Smooth muscle cell (in vitro differentiated cells): ENCODE results near the gene CHCHD6. TPM values are rescaled to one million over a fixed set of nuclear protein-coding genes. Genes with fewer than 3 reads are reported as not detected.

Experiments
- DNase-seq: peaks from one replicate; lab custom pipeline; 2025; ENCODE audit not compliant: unreplicated experiment; lab: John Stamatoyannopoulos, UW
- H2AFZ ChIP-seq: fragments of 200-600 bp; sonication (generic); 2 replicates; pipeline ENCODE4 v1.6.0; 2016; ENCODE audit warnings: antibody characterized with exemption, low read depth, mild to moderate bottlenecking
- H3F3A ChIP-seq: fragments of 200-600 bp; sonication (generic); 2 replicates; pipeline ENCODE4 v1.6.0; 2017; ENCODE audit warnings: antibody characterized with exemption, low read depth
- H3K27ac ChIP-seq: fragments of 200-600 bp; sonication (generic); 2 replicates; pipeline ENCODE4 v1.5.1; 2016; ENCODE audit warnings: low read depth, mild to moderate bottlenecking
- H3K27me3 ChIP-seq: fragments of 200-600 bp; sonication (generic); 2 replicates; pipeline ENCODE4 v1.6.1; 2016; ENCODE audit warnings: low read depth, mild to moderate bottlenecking
- H3K36me3 ChIP-seq: fragments of 200-600 bp; sonication (generic); 2 replicates; pipeline ENCODE4 v1.5.1; 2016; ENCODE audit warnings: low read depth
- H3K4me1 ChIP-seq: fragments of 200-600 bp; sonication (generic); 2 replicates; pipeline ENCODE4 v1.5.1; 2016; ENCODE audit warnings: low read depth
- H3K4me2 ChIP-seq: fragments of 200-600 bp; sonication (generic); 2 replicates; pipeline ENCODE4 v1.6.0; 2016; ENCODE audit warnings: mild to moderate bottlenecking
- H3K4me3 ChIP-seq: fragments of 200-600 bp; sonication (generic); 2 replicates; pipeline ENCODE4 v1.5.1; 2016; ENCODE audit warnings: mild to moderate bottlenecking
- H3K79me2 ChIP-seq: fragments of 200-600 bp; sonication (generic); 2 replicates; pipeline ENCODE4 v1.6.0; 2016; ENCODE audit warnings: low read depth, mild to moderate bottlenecking
- H3K9ac ChIP-seq: fragments of 200-600 bp; sonication (generic); 2 replicates; pipeline ENCODE4 v1.6.0; 2016; ENCODE audit warnings: low read depth
- H3K9me3 ChIP-seq: fragments of 200-600 bp; sonication (generic); replicated peaks from 2 replicates; pipeline ENCODE4 v1.5.1; 2016; ENCODE audit warnings: low read depth
- H4K20me1 ChIP-seq: fragments of 200-600 bp; sonication (generic); 2 replicates; pipeline ENCODE4 v1.6.0; 2016; ENCODE audit warnings: low read depth
- CTCF ChIP-seq: fragments of 200-600 bp; sonication (generic); IDR thresholded peaks from 2 replicates; pipeline ENCODE4 v1.5.1; 2017; ENCODE audit warnings: borderline replicate concordance, mild to moderate bottlenecking, antibody characterized with exemption; ENCODE audit not compliant: insufficient read depth, poor library complexity, severe bottlenecking
- WGBS: methylation state at CpG from one replicate; pipeline ENCODE4 v1.1.7; 2016; ENCODE audit warnings: low lambda C conversion rate; 5-methylcytosine and 5-hydroxymethylcytosine counted together
- polyA plus RNA-seq: library from polyadenylated mRNA; unstranded; fragments of >200 nt; fragmentation: Nextera tagmentation; extraction: Ambion mirVana; gene quantifications from 2 replicates; pipeline ENCODE4 v1.2.1, GENCODE V29; 2016
- total RNA-seq: library from RNA; depleted of rRNA; stranded (reverse); fragments of >200 nt; gene quantifications from 2 replicates; pipeline ENCODE4 v1.2.3, GENCODE V29; 2014

CHCHD6 gene
- total and polyA plus RNA-seq, 2 experiments from 2014 or later: 6.7 to 27.2 TPM

- H3K9ac ChIP-seq: no peak overlapping the region
- DNase-seq: no peak
- H2AFZ ChIP-seq: no peak overlapping the region
- no peaks in the 10 kb centered on the region for H3K4me1 ChIP-seq
- TF ChIP-seq CTCF: no peak
- H3K27me3 ChIP-seq: no peaks in the 10 kb centered on the region
- no peaks in the 10 kb centered on the region for H3K79me2 ChIP-seq
- no peaks in the 10 kb centered on the region for H3K36me3 ChIP-seq
- H3K4me2 ChIP-seq: no peak overlapping the region
- 93% methylated on average over 4 of the region's 4 CpGs for WGBS
- H3K27ac ChIP-seq: no peak overlapping the region
- no peaks in the 10 kb centered on the region for H3K9me3 ChIP-seq
- H4K20me1 ChIP-seq: no peaks in the 10 kb centered on the region
- no peak overlapping the region for H3K4me3 ChIP-seq
- H3F3A ChIP-seq: no peaks in the 10 kb centered on the region
Observed at GRCh38 chr3:126807795-126808194, 103.8 kb downstream of the CHCHD6 start.

GRCh38 chr3:126811530-126811929 is 107.5 kb downstream of the CHCHD6 start:
- H3K27me3 ChIP-seq: no peaks in the 10 kb centered on the region
- H3K9me3 ChIP-seq: no peaks in the 10 kb centered on the region
- no peak for TF ChIP-seq CTCF
- H3K4me1 ChIP-seq: no peaks in the 10 kb centered on the region
- WGBS: 71% methylated on average over 1 of the region's 1 CpG
- H4K20me1 ChIP-seq: no peaks in the 10 kb centered on the region
- peak overlapping the region; percentile 4 for H3K4me2 ChIP-seq
- no peaks in the 10 kb centered on the region for H3K36me3 ChIP-seq
- DNase-seq: no peak
- H3K9ac ChIP-seq: no peak overlapping the region
- no peaks in the 10 kb centered on the region for H3K79me2 ChIP-seq
- no peak overlapping the region for H3K4me3 ChIP-seq
- no peak overlapping the region for H3K27ac ChIP-seq
- no peaks in the 10 kb centered on the region for H3F3A ChIP-seq
- no peak overlapping the region for H2AFZ ChIP-seq

GRCh38 chr3:126816298-126816697 is 112.3 kb downstream of the CHCHD6 start:
- no peaks in the 10 kb centered on the region for H3K27me3 ChIP-seq
- no peaks in the 10 kb centered on the region for H3K36me3 ChIP-seq
- H3K4me1 ChIP-seq: no peaks in the 10 kb centered on the region
- no peak overlapping the region for H3K4me3 ChIP-seq
- H3K4me2 ChIP-seq: no peak overlapping the region
- H2AFZ ChIP-seq: no peak overlapping the region
- H3K9ac ChIP-seq: no peak overlapping the region
- no peaks in the 10 kb centered on the region for H3F3A ChIP-seq
- WGBS: 90% methylated on average over 6 of the region's 6 CpGs
- TF ChIP-seq CTCF: no peak
- no peaks in the 10 kb centered on the region for H3K9me3 ChIP-seq
- H3K27ac ChIP-seq: no peak overlapping the region
- DNase-seq: no peak
- H3K79me2 ChIP-seq: no peaks in the 10 kb centered on the region
- no peaks in the 10 kb centered on the region for H4K20me1 ChIP-seq

GRCh38 chr3:126816986-126817777 is 113.1 kb downstream of the CHCHD6 start:
- H3F3A ChIP-seq: no peaks in the 10 kb centered on the region
- WGBS: 81% methylated on average over 6 of the region's 6 CpGs
- H3K27ac ChIP-seq: no peak overlapping the region
- H3K36me3 ChIP-seq: no peaks in the 10 kb centered on the region
- no peak overlapping the region for H3K9ac ChIP-seq
- TF ChIP-seq CTCF: no peak
- H4K20me1 ChIP-seq: no peaks in the 10 kb centered on the region
- no peaks in the 10 kb centered on the region for H3K27me3 ChIP-seq
- no peak for DNase-seq
- H3K4me1 ChIP-seq: no peaks in the 10 kb centered on the region
- no peak overlapping the region for H3K4me3 ChIP-seq
- no peaks in the 10 kb centered on the region for H3K9me3 ChIP-seq
- no peaks in the 10 kb centered on the region for H3K79me2 ChIP-seq
- H3K4me2 ChIP-seq: no peak overlapping the region
- no peak overlapping the region for H2AFZ ChIP-seq
